Limb (tissue), 2 donors: Measurements from ENCODE around the gene CCR5.
"Not testable (repeated sequence)": the region's sequence is repeated elsewhere in the genome, so short reads cannot be mapped to it uniquely, and the experiment has no call there.

Source experiments
- DNase-seq, 2 donors: peaks; one replicate each; pipeline ENCODE4 v3.0.0-alpha.2; 2016; ENCODE audit errors: extremely low spot score in 2 of 2

Gene CCR5

DNA sequence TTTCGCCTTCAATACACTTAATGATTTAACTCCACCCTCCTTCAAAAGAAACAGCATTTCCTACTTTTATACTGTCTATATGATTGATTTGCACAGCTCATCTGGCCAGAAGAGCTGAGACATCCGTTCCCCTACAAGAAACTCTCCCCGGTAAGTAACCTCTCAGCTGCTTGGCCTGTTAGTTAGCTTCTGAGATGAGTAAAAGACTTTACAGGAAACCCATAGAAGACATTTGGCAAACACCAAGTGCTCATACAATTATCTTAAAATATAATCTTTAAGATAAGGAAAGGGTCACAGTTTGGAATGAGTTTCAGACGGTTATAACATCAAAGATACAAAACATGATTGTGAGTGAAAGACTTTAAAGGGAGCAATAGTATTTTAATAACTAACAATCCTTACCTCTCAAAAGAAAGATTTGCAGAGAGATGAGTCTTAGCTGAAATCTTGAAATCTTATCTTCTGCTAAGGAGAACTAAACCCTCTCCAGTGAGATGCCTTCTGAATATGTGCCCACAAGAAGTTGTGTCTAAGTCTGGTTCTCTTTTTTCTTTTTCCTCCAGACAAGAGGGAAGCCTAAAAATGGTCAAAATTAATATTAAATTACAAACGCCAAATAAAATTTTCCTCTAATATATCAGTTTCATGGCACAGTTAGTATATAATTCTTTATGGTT lies at the start of gene CCR5:
Gene CCR5 (plus strand): TSS at position 108 of the 680 bp plus-strand sequence. CDS start 1,957 bp downstream, outside the sequence.
- no peak for DNase-seq

DNA sequence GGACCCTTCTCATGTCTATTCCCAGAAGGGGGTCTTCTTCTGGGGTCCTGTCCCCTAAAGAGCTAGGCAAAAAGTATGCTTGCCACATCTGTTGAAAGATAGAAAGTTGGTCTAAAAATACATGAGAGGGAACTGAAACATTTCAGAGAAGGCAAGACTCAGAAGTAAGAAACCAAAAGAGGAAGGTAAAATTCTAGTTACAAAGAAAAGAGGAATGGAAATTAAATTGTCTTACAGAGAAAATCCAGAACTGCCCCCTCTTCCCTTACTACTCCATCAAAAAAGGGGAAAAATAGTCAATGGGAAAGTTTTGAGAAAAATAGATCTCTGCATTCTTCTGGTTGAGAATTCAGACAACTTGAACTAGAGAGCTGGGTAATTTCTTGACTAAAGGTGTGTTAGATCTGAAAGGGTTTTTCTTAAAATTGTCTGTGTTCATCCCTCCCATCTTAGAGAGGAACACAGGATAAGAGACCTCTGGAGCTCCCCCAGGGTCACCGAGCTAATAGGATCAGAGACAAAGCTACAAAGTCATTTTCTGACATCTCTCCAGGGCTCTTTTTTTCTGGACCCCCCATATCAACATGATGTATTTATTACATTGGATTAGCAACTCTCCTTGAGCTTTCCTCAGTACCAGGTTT lies 49.2 kb upstream of the CCR5 start:
- no peak for DNase-seq

DNA sequence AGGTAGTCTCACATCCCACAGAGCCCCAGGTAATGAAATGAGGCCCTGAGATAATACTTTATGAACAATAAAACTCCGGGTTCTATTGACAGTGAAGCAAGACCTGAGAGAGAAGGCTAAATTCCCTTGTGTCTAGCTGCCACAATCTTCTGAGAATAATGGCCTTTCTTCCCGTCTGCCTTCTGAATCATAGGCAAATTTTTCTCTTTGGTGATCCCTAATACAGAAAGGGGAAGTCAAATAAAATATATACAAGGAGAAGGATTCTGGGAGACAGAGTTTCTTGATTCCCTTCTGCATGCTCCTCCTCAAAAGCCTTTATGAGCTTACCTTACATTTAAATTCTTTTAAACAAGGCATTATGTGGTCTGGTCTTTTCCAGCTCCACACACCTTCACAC lies 46.7 kb upstream of the CCR5 start:
- DNase-seq = no peak

DNA sequence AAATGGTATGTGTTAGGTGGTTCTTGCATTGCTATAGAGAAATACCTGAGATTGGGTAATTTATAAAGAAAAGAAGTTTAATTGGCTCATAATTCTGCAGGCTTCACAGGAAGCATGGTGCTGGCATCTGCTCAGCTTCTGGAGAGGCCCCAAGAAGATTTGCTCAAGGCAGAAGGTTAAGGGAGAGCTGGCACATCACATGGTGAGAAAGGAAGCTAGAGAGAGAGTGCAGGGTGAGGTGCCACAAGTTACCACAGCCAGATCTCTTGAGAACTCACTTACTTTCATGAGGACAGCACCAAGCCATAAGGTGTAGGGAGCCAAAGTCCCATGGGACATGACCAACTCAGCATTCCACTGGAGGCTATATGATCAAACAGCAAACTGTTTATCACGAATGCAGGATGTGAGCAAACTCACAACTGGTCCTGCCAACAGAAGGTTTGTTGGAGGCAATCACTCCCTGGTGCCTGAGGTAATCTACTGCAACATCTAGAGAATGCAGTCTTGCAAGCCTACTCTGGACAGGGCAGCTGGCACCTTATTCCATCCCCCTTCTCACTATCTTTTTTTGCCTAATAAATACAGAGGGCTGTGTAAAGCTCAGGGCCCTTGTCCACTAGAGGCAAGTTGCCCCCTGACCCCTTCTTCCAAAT lies 45.0 kb upstream of the CCR5 start:
- DNase-seq = no peak

DNA sequence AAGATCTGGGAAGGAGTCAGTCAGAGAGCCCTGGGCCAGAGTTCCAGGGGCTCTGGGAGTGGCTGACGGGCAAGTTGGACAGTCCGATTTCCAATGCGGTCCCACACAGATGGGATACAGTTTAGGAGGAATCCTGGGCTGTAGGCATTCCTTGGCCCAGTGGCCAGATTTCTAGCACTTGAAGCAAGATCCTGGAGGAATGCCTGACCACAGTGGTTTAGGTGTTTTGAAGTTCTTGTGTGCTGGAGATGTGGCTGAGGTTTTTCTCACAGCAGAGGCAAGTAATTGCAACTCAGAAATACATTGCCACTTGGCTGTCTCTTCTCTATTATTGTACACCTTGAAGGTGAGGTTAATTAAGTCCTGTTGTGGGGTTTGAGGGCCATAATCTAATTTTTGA lies 40.1 kb upstream of the CCR5 start:
- DNase-seq = not testable (repeated sequence)

DNA sequence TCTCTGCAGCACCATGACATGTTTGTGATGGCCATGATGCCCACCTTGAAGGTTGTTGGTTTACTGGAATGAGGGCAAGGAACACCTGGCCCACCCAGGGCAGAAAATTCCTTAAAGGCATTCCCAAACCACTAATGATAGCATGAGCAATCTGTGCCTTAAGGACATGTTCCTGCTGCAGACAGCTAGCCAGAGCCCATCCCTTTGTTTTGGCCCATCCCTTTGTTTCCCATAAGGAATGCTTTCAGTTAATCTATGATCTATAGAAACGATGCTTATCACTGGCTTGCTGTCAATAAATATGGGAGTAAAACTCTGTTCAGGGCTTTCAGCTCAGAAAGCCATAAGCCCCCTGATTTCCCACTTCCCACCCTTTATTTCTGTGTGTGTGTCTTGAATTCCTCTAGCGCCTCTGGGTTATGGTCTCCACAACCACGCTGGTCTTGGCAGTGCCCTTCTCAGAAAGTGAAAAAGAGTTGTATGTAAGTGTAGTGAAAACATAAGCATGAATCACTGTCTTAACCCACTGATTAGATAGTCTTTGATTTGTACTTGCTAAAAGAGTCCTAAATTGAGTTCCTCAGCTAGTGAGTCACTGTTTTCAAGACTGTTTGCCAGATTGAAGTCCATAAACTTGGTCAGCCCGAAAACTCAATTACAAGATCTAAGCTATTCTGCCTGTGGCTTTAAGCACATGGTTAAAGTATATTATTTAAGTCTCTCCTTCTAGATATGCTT lies 35.8 kb upstream of the CCR5 start:
- DNase-seq = no peak

DNA sequence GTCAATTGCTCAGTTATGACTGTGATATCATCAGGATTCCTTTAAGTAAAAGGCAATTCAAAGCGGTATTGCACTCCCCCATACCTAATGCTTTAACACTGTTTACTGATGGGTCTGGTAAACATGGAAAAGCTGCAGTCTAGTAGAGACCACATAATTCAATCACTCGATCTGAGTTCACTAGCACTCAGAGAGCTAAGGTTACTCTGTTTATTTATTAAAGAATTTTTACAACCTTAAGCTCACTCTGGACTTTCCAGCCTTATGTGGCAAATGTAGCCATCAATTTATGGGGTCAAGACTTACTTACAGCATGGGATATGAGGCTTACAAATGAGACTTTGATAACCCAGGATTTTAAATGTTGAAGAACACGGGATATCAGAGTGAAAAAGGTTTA lies 35.2 kb upstream of the CCR5 start:
- no peak for DNase-seq

DNA sequence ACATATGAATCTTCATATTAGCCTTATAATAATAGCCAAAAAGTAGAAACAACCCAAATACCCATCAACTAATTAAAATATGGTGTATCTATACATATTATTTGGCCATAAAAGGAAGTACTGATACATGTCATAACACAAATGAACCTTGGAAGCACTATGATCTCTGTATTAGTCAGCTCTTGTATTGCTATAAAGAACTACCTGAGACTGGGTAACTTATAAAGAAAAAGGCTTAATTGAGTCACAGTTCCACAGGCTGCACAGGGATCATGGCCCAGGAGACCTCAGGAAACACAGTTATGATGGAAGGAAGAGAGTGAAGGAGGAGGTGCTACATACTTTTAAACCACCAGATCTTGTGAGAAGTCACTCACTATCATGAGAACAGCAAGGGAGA lies 32.8 kb upstream of the CCR5 start:
- no peak for DNase-seq

DNA sequence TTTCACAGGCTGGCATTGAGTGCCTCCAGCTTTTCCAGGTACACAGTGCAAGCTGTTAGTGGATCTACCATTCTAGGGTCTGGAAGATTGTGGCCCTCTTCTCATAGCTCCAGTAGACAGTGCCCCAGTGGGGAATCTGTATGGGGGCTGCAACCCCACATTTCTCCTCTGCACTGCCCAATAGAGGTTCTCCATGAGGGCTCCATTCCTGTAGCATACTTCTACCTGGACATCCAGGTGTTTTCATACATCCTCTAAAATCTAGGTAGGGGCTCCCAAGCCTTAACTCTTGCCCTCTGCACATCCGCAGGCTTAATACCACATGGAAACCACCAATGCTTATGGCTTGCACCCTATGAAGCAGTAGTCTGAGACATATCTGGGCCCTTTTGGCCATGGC lies 31.9 kb upstream of the CCR5 start:
- DNase-seq = no peak

DNA sequence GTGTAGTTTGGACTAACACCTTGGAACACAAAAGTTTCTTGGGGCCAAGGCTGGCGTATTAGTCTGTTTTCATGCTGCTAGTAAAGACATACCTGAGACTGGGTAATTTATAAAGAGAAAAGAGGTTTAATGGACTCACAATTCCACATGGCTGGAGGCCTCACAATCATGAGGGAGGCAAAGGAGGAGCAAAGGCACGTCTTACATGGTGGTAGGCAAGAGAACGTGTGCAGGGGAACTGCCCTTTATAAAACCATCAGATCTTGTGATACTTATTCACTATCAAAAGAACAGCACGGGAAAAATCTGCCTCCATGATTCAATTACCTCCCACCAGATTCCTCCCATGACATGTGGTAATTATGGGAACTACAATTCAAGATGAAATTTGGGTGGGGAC lies 26.3 kb upstream of the CCR5 start:
- no peak for DNase-seq

DNA sequence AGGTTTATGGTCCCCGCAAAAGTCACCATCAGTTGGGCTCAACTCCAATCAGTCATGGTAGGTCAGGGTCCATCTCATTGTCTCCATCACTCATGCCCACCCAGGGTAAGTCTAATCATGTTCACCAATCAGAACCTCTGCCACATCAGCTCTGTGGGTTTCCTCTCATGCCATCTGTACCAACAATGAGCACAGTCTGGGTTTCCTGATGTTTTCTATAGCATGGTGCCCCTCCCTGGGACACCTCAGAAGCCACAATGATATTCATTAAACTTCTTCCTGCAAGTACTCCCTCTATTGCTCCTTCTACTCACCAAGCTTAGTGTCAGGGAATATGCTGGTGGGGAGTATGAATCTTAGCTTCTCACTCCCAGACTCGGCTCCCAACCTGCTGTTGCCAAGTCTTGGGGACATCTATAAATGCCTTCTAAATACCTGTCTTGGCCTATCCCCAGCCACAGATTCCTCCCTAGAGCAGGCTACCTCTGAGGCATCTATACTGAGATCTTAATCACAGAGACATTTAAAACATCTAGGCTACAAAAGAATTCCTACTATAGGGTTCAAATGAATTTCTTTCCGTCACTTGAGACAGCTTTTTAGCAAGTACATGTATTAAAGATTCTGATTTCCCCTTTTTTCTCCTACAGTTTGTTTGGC lies 21.8 kb upstream of the CCR5 start:
- DNase-seq = no peak

DNA sequence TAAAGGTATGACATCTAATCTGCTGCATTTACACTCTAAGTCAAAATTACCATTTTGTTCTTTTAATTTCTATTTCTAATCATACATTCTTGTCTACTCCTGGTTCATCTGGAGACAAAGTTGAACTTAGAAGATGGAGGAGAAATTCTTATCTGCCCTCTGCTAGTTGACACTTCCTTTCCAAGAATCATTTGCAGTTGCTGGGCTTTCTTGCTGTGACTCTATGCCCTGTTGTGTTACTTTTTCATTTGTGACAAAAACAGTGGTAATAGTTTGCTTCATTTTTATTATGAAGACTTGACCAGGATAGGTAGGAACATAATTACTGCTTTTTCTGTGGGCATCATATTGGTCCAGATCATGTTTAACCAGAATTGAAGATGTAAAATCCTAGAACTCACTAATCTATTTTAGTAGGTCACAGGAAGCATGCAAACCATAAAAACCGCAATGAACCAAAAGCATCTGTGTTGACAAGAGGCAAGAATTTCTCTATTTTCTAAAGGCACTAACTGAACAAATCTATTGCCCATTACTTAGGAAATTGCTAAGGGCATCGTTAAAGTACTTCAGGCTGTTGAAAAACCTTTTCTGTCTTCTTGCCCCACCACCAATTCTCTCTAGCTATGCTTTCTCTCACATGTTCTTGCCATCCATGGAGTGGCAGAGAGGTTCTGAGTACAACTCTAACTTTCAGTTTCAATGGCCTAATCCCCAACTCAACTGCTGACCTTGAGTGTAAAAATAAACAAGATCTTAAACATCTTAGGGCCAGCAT lies 21.1 kb upstream of the CCR5 start:
- no peak for DNase-seq

DNA sequence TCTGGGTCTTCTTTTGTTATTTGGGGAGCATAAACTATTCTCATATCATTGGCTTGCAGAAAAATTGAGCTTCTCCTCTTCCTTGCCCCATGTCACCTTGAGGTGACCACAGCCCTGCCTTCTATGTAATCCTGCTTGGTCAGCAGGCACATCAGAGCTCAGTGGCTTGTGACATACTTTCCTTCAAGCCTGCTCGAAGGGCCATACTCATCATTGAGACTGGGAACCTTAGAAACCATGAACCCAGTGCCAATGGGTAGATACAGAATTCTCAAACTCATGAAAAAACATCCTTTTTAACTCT lies 20.5 kb upstream of the CCR5 start:
- DNase-seq = no peak

DNA sequence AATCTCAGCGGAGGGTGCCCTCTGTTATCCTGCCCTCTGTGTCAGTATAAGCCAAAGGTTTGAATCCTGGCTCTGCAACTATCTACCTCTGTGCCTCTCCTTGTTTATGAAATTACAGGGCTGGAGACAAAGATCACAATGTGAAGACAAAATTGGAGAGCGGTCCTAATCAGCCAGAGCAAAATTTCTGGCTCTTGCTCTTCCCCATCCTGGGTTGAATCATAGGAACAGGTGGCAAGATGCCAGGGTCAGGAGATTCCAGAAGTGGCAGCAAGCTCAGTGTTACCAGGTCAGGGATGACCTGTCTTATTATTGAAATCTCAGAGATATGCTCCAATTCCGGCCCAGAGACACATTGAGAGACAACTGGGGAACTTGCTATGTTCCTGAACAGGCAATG lies 19.1 kb upstream of the CCR5 start:
- no peak for DNase-seq

DNA sequence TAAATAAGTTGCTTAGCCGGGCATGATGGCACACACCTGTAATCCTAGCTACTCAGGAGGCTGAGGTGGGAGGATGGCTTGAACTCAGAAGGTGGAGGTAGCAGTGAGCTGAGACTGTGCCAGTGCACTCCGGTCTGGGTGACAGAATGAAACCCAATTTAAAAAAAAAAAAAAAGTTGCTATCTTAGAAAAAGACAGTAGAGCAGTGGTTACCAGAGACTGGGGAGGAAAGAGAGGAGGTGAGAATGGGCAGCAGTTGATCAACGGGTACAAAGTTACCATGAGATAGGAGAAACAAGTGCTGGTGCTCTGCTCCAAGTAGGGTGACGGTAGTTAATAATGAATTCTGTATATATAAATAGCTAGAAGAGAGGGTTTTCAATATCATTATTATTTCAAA lies 17.7 kb upstream of the CCR5 start:
- no peak for DNase-seq

DNA sequence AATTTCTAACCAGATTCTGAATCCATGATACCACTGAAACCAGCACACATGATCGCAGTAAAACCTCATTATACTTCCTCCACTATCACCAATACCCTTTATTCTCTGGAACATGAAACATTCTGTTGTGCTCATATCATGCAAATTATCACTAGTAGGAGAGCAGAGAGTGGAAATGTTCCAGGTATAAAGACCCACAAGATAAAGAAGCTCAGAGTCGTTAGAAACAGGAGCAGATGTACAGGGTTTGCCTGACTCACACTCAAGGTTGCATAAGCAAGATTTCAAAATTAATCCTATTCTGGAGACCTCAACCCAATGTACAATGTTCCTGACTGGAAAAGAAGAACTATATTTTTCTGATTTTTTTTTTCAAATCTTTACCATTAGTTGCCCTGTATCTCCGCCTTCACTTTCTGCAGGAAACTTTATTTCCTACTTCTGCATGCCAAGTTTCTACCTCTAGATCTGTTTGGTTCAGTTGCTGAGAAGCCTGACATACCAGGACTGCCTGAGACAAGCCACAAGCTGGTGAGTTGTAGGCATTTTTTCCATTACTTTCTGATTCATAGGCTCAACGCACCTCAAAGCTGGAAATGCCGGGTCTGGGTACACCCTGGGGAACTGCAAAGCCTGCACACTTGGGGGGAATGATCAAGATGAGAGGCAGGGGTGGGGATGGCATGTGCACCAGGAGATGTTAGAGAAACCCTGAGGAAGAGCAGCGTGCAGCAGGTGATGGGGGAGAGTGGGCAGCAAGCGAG lies 16.9 kb upstream of the CCR5 start, which contains the start of gene CCR2:
Gene CCR2 (plus strand): TSS at position 465 of the 764 bp plus-strand sequence. CDS start 3,417 bp downstream, outside the sequence.
- DNase-seq = no peak

DNA sequence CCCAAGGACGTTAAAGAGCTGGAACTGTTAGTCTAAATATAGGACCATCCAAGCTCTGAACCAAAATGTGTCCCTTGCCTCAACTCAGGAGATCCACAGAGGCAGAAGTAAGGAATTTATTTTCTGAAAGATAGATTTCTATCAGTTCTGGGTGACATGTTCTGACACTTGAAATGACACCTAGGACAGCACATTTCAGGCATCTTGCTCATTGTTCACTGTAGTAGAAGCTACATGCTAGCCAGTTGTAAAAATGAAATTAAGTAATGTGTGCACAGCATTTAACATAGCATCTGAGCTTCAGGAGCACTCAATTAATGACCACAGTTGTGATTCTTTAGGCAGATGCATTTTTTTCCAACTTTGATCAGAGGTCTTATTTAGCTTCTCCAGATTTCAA lies 16.3 kb upstream of the CCR5 start:
- DNase-seq = no peak

DNA sequence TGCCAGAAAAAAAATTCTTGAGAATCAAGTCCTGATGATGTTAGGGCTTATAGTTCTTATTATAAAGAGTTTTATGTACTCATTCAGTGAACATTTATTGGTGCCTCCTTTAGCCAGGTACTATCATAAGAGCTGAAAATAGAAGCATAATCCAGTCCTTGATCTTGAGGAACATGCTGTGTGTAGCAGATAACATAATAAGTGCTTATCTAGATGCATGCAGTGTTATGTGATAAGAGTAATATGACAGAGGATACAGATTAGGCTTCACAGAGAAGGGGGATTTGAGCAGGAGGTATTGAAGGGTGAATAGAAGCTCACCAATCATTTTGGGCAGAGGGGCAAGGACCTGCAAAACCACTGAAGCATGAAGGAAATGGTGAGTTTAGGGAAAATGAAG lies 15.8 kb upstream of the CCR5 start:
- DNase-seq = no peak

DNA sequence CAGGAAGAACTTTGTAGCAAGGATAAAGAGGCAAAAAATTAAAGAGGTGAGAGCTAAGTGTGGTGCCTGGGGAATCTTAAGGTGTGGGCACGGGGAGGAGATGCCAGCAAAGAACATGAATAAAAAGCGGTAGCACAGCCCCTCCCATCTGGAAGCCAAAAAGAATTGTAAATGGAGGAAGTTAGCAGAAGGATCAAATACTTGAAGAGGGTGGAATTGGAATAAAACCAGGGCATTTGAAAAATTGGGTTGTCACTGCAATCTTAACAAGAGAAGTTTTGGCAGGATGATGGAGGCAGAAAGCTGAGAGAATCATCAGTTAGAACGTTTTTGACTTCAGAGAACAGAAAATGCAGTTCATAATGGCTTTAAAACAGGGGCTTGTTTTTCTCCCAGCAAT lies 14.5 kb upstream of the CCR5 start:
- DNase-seq = no peak

DNA sequence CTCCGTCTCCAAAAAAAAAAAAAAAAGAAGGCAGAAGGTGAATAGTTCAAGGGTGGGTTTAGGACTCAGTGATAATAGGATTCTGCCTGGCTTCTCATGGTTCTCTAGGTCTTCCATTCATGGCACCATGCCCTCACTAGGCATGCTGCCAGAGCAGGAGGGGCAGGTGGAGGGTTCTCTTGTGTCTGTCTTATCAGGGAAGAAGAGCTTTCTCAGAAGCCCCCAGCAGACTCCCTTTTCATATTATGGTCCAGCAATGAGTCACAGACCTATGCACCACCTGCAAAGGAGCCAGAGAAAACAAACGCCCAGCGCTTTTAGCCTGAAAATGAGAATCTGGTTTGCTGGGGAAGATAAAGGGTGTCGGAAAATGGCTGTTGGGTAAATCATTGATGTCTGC lies 13.8 kb upstream of the CCR5 start:
- no peak for DNase-seq
